ENCODE data around the gene KLHL29. TPM values are rescaled to one million over a fixed set of nuclear protein-coding genes. Genes with fewer than 3 reads are reported as not detected.

KLHL29 gene
- total and polyA plus RNA-seq, 2 donors (not counting 1 experiment from before 2014, with no cell fraction given), result 1.3 to 3.4 TPM

DNA sequence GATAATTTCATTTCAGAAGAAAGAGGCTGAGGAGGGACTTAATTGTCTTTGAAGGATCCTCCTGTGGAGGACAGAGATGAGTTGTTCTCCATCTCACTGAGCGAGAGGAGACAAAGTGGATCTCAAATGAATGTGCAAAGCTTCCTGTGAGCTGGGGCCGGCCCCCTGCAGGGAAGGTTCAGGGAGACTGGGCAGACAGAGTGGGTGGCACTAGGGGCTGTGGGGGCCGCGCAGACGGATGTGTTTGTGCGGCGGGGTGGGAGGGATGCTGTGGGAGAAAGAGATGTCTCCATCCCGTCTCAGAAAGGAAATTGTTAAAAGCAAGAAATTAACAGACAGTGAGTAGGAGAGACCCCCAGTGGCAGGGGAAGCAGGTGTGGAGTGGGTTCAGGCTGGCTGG is 29.1 kb downstream of the KLHL29 start:
- no peak overlapping the region for H3K9ac ChIP-seq (ENCODE audit: low read length)
- TF ChIP-seq, protein P1, sequence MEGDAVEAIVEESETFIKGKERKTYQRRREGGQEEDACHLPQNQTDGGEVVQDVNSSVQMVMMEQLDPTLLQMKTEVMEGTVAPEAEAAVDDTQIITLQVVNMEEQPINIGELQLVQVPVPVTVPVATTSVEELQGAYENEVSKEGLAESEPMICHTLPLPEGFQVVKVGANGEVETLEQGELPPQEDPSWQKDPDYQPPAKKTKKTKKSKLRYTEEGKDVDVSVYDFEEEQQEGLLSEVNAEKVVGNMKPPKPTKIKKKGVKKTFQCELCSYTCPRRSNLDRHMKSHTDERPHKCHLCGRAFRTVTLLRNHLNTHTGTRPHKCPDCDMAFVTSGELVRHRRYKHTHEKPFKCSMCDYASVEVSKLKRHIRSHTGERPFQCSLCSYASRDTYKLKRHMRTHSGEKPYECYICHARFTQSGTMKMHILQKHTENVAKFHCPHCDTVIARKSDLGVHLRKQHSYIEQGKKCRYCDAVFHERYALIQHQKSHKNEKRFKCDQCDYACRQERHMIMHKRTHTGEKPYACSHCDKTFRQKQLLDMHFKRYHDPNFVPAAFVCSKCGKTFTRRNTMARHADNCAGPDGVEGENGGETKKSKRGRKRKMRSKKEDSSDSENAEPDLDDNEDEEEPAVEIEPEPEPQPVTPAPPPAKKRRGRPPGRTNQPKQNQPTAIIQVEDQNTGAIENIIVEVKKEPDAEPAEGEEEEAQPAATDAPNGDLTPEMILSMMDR (IDR thresholded peaks at IDR 0.05), result no peak
- TF ChIP-seq EZH2 (IDR thresholded peaks at IDR 0.05; ENCODE audit: borderline replicate concordance, insufficient read depth, low read depth, low read length, poor library complexity, severe bottlenecking), result no peak
- no peak overlapping the region for H2AFZ ChIP-seq (ENCODE audit: insufficient read depth, low read depth, low read length, poor library complexity, severe bottlenecking)
- H3K4me2 ChIP-seq (replicated peaks; ENCODE audit: low read depth, low read length, poor library complexity, severe bottlenecking), result no peak overlapping the region
- Mint-ChIP-seq H3K9me3 (ENCODE audit: insufficient read depth) (no peaks in the 10 kb centered on the region), H3K4me1 (no peaks in the 10 kb centered on the region), H3K4me3 (no peak overlapping the region), H3K27ac (no peak overlapping the region), H3K27me3 (no peaks in the 10 kb centered on the region)
- ATAC-seq (ENCODE audit: low read depth), result no peak
- ChIA-PET CTCF (no interaction called here), POLR2A (no interaction called here)
- H3K27ac ChIP-seq (ENCODE audit: low read length in 2 of 2), result no peak overlapping the region
- DNase-seq, result no peak
- no peaks in the 10 kb centered on the region for H3K27me3 ChIP-seq (replicated peaks in 1 of 4; ENCODE audit: control extremely low read depth in 1 of 4, control insufficient read depth in 3 of 4, insufficient read depth in 4 of 4, low read length in 3 of 4)
- no peaks in the 10 kb centered on the region for H3K36me3 ChIP-seq (replicated peaks in 1 of 2; ENCODE audit: control extremely low read depth in 1 of 2, control insufficient read depth in 1 of 2, extremely low read depth in 1 of 2, insufficient read depth in 2 of 2, low read length in 1 of 2)
- no peaks in the 10 kb centered on the region for H3K4me1 ChIP-seq (ENCODE audit: control insufficient read depth in 2 of 2, insufficient read depth in 2 of 2, low read length in 2 of 2)
- 90% methylated on average over 8 of the region's 8 CpGs for WGBS (ENCODE audit: insufficient coverage)
- intact Hi-C loops (cut with micrococcal nuclease), result no loop called here
- no peak overlapping the region for H3K4me3 ChIP-seq (ENCODE audit: control extremely low read depth in 1 of 5, extremely low read depth in 1 of 5, insufficient read depth in 1 of 5, low read depth in 2 of 5, low read length in 4 of 5)
- H4K20me1 ChIP-seq (ENCODE audit: control insufficient read depth, insufficient read depth, low read length, poor library complexity, severe bottlenecking), result no peaks in the 10 kb centered on the region
- H3K9me3 ChIP-seq (ENCODE audit: control extremely low read depth in 1 of 3, control insufficient read depth in 2 of 3, insufficient read depth in 1 of 3, low read length in 2 of 3), result no peaks in the 10 kb centered on the region
- no peaks in the 10 kb centered on the region for H3K79me2 ChIP-seq (ENCODE audit: control insufficient read depth, insufficient read depth, low read length)

DNA sequence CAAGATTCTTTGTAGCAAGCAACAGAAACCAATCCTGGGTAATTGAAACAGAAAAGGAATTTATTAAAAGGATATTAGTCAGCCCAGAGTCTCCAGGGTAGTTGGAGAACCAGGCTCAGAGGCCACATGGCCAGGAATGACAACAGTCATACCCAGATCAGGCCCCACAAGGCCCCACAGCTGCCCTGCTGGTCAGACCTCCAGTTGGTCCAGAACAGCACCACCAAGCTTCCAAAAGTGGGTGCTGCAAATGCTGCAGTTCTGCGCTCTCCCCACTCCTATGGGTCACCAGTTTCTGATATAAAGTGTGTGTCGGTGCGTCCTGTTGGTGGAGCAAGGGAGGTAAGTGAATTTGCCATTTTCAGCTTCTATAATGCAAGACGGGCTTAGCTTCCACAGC is 29.9 kb downstream of the KLHL29 start:
- no peaks in the 10 kb centered on the region for H3K27me3 ChIP-seq (replicated peaks in 1 of 4; ENCODE audit: control extremely low read depth in 1 of 4, control insufficient read depth in 3 of 4, insufficient read depth in 4 of 4, low read length in 3 of 4)
- H3K79me2 ChIP-seq (ENCODE audit: control insufficient read depth, insufficient read depth, low read length), result no peaks in the 10 kb centered on the region
- no peaks in the 10 kb centered on the region for H3K4me1 ChIP-seq (ENCODE audit: control insufficient read depth in 2 of 2, insufficient read depth in 2 of 2, low read length in 2 of 2)
- no peaks in the 10 kb centered on the region for H3K9me3 Mint-ChIP-seq (ENCODE audit: insufficient read depth)
- H3K4me1 Mint-ChIP-seq, result no peaks in the 10 kb centered on the region
- H3K9me3 ChIP-seq (ENCODE audit: control extremely low read depth in 1 of 3, control insufficient read depth in 2 of 3, insufficient read depth in 1 of 3, low read length in 2 of 3), result no peaks in the 10 kb centered on the region
- no peak for DNase-seq
- ChIA-PET CTCF (no interaction called here), POLR2A (no interaction called here)
- no peak overlapping the region for H3K4me3 Mint-ChIP-seq
- H2AFZ ChIP-seq (ENCODE audit: insufficient read depth, low read depth, low read length, poor library complexity, severe bottlenecking), result no peak overlapping the region
- H3K27ac Mint-ChIP-seq, result no peak overlapping the region
- no peak overlapping the region for H3K4me2 ChIP-seq (replicated peaks; ENCODE audit: low read depth, low read length, poor library complexity, severe bottlenecking)
- intact Hi-C loops (cut with micrococcal nuclease), result no loop called here
- no peaks in the 10 kb centered on the region for H3K36me3 ChIP-seq (replicated peaks in 1 of 2; ENCODE audit: control extremely low read depth in 1 of 2, control insufficient read depth in 1 of 2, extremely low read depth in 1 of 2, insufficient read depth in 2 of 2, low read length in 1 of 2)
- no peak overlapping the region for H3K4me3 ChIP-seq (ENCODE audit: control extremely low read depth in 1 of 5, extremely low read depth in 1 of 5, insufficient read depth in 1 of 5, low read depth in 2 of 5, low read length in 4 of 5)
- H3K27ac ChIP-seq (ENCODE audit: low read length in 2 of 2), result no peak overlapping the region
- H3K9ac ChIP-seq (ENCODE audit: low read length), result no peak overlapping the region
- TF ChIP-seq, protein P1 (IDR thresholded peaks at IDR 0.05), result no peak
- TF ChIP-seq EZH2 (IDR thresholded peaks at IDR 0.05; ENCODE audit: borderline replicate concordance, insufficient read depth, low read depth, low read length, poor library complexity, severe bottlenecking), result no peak
- ATAC-seq (ENCODE audit: low read depth), result no peak
- WGBS (ENCODE audit: insufficient coverage), result 88% methylated on average over 3 of the region's 4 CpGs
- no peaks in the 10 kb centered on the region for H3K27me3 Mint-ChIP-seq
- H4K20me1 ChIP-seq (ENCODE audit: control insufficient read depth, insufficient read depth, low read length, poor library complexity, severe bottlenecking), result no peaks in the 10 kb centered on the region

Measured in B cell (primary cell).